Stimulated activated CD4-positive, alpha-beta T cell treated with anti-CD3 and anti-CD28 coated beads, Interleukin-2, amount 100 ng/mL, for 24 hours (primary cell): Measurements from ENCODE around the gene ZFR2.

Experiments
- DNase-seq, 2 donors: peaks; one replicate each; pipeline ENCODE4 v3.0.0-alpha.2; 2020

ZFR2 gene

GRCh38 chr19:3873151-3873550 lies 4.3 kb upstream of the ZFR2 start:
- no peak for DNase-seq

- no peak for DNase-seq
These were observed 668 bp downstream of the ZFR2 start for GRCh38 chr19:3867971-3868769.

GRCh38 chr19:3866910-3867638 lies 1.8 kb downstream of the ZFR2 start:
- no peak for DNase-seq

- DNase-seq = no peak
These were observed 5.2 kb downstream of the ZFR2 start for GRCh38 chr19:3863648-3864047.

- no peak for DNase-seq
These were observed 5.9 kb downstream of the ZFR2 start for GRCh38 chr19:3862826-3863500.

- DNase-seq = no peak
These were observed 8.3 kb downstream of the ZFR2 start for GRCh38 chr19:3860499-3860898.

- DNase-seq = no peak
These were observed 11.3 kb downstream of the ZFR2 start for GRCh38 chr19:3857449-3858003.

GRCh38 chr19:3855320-3855719 lies 13.5 kb downstream of the ZFR2 start:
- no peak for DNase-seq

- peak in 1 of 2 donors; percentile 22 for DNase-seq
These were observed 16.1 kb downstream of the ZFR2 start for GRCh38 chr19:3852614-3853254.

- no peak for DNase-seq
These were observed 16.7 kb downstream of the ZFR2 start for GRCh38 chr19:3852177-3852511.

GRCh38 chr19:3851254-3852176 lies 17.3 kb downstream of the ZFR2 start:
- no peak for DNase-seq

- no peak for DNase-seq
These were observed 18.4 kb downstream of the ZFR2 start for GRCh38 chr19:3850320-3850972.

- DNase-seq = no peak
These were observed 19.1 kb downstream of the ZFR2 start for GRCh38 chr19:3849787-3850186.

- peak; percentile 29 to 61 for DNase-seq
These were observed 19.7 kb downstream of the ZFR2 start for GRCh38 chr19:3849092-3849491.

- no peak for DNase-seq
These were observed 24.2 kb downstream of the ZFR2 start for GRCh38 chr19:3844596-3844995.

GRCh38 chr19:3842948-3843347 lies 25.9 kb downstream of the ZFR2 start:
- DNase-seq = no peak

- no peak for DNase-seq
These were observed 28.0 kb downstream of the ZFR2 start for GRCh38 chr19:3840804-3841203.

- no peak for DNase-seq
These were observed 28.9 kb downstream of the ZFR2 start for GRCh38 chr19:3839941-3840340.

GRCh38 chr19:3838661-3839060 lies 30.2 kb downstream of the ZFR2 start:
- no peak for DNase-seq

- DNase-seq = no peak
These were observed 30.9 kb downstream of the ZFR2 start for GRCh38 chr19:3837922-3838321.

- no peak for DNase-seq
These were observed 31.5 kb downstream of the ZFR2 start for GRCh38 chr19:3837332-3837731.
